WTC11 (cell line): ENCODE results near the gene C12orf75. TPM values are rescaled to one million over a fixed set of nuclear protein-coding genes. Genes with fewer than 3 reads are reported as not detected.
A peak's percentile ranks its signal among the peaks of the same experiment; 100 is the strongest.

Experiments
- ATAC-seq: fragments of 200-7000 bp; cut with Tn5 transposase; 2 replicates; pipeline ENCODE4 v1.10.0; 2021; ENCODE audit warnings: mild to moderate bottlenecking, moderate library complexity
- CTCF ChIA-PET: fragments of 300-600 bp; sonication (Branson Sonifier 250); formaldehyde crosslinking; loops from one replicate; lab custom pipeline; 2021; ENCODE audit warnings: antibody characterized with exemption; lab: Charles Lee
- POLR2A ChIA-PET: fragments of 350-600 bp; sonication (Branson Sonifier 250); formaldehyde crosslinking; loops from one replicate; lab custom pipeline; 2021; ENCODE audit warnings: antibody characterized with exemption; lab: Charles Lee
- DNase-seq: peaks from one replicate; pipeline ENCODE4 v3.0.0; 2021; ENCODE audit warnings: low spot score
- H3K27ac Mint-ChIP-seq: 2 replicates; pipeline ENCODE4 v1.8.0; 2021; ENCODE audit warnings: mixed read lengths
- H3K27me3 Mint-ChIP-seq: 2 replicates; pipeline ENCODE4 v1.8.0; 2021; ENCODE audit warnings: low read depth, mild to moderate bottlenecking, moderate library complexity, mixed read lengths
- H3K36me3 Mint-ChIP-seq: 2 replicates; pipeline ENCODE4 v1.8.0; 2021; ENCODE audit warnings: mixed read lengths
- H3K4me1 Mint-ChIP-seq: 2 replicates; pipeline ENCODE4 v1.8.0; 2022; ENCODE audit warnings: mixed read lengths
- H3K4me3 Mint-ChIP-seq: 2 replicates; pipeline ENCODE4 v1.8.0; 2021; ENCODE audit warnings: mild to moderate bottlenecking, moderate library complexity, mixed read lengths
- H3K9me3 Mint-ChIP-seq: 2 replicates; pipeline ENCODE4 v1.8.0; 2021; ENCODE audit warnings: mixed read lengths
- AFF4 ChIP-seq: sonication (generic); formaldehyde crosslinking; IDR thresholded peaks from 2 replicates; pipeline ENCODE4 v1.8.1; 2023; ENCODE audit warnings: mild to moderate bottlenecking, missing genetic modification reagents, borderline replicate concordance
- ATF3 ChIP-seq: sonication (generic); formaldehyde crosslinking; conservative IDR thresholded peaks from 2 replicates; pipeline ENCODE4 v1.8.1; 2022; ENCODE audit warnings: mild to moderate bottlenecking, missing genetic modification reagents
- CBFB ChIP-seq: sonication (generic); formaldehyde crosslinking; IDR thresholded peaks from 2 replicates; pipeline ENCODE4 v1.8.1; 2022; ENCODE audit warnings: mild to moderate bottlenecking, low read depth, missing genetic modification reagents
- E2F5 ChIP-seq: sonication (generic); formaldehyde crosslinking; IDR thresholded peaks from 2 replicates; pipeline ENCODE4 v1.8.1; 2022; ENCODE audit warnings: mild to moderate bottlenecking, moderate library complexity, missing genetic modification reagents
- EMX1 ChIP-seq: fragments of 250-450 bp; sonication (Bioruptor Pico); IDR thresholded peaks from 2 replicates; pipeline ENCODE4 v1.8.0; 2021; ENCODE audit warnings: mild to moderate bottlenecking
- FOXK1 ChIP-seq: sonication (generic); formaldehyde crosslinking; IDR thresholded peaks from 2 replicates; pipeline ENCODE4 v1.8.0; 2022; ENCODE audit warnings: mild to moderate bottlenecking, moderate library complexity, missing genetic modification reagents
- GABPB1 ChIP-seq: sonication (generic); formaldehyde crosslinking; IDR thresholded peaks from 2 replicates; pipeline ENCODE4 v1.8.1; 2023; ENCODE audit warnings: mild to moderate bottlenecking, missing genetic modification reagents
- MXD4 ChIP-seq: fragments of 250-450 bp; sonication (Bioruptor Pico); IDR thresholded peaks from 2 replicates; pipeline ENCODE4 v1.8.0; 2021; ENCODE audit warnings: mild to moderate bottlenecking, moderate library complexity, borderline replicate concordance
- NFE2L1 ChIP-seq: sonication (generic); formaldehyde crosslinking; IDR thresholded peaks from 2 replicates; pipeline ENCODE4 v1.8.1; 2023; ENCODE audit warnings: missing genetic modification reagents
- NFYB ChIP-seq: sonication (generic); formaldehyde crosslinking; conservative IDR thresholded peaks from 2 replicates; pipeline ENCODE4 v1.8.0; 2022; ENCODE audit warnings: low read depth, missing genetic modification reagents
- NR1H2 ChIP-seq: sonication (generic); formaldehyde crosslinking; IDR thresholded peaks from 2 replicates; pipeline ENCODE4 v1.9.0; 2021; ENCODE audit warnings: mild to moderate bottlenecking, moderate library complexity, missing genetic modification reagents
- NR3C1 ChIP-seq: sonication (generic); formaldehyde crosslinking; conservative IDR thresholded peaks from 2 replicates; pipeline ENCODE4 v1.8.1; 2023; ENCODE audit warnings: low read depth, mild to moderate bottlenecking, missing genetic modification reagents
- RORB ChIP-seq: fragments of 250-450 bp; sonication (Bioruptor Pico); IDR thresholded peaks from 2 replicates; pipeline ENCODE4 v1.9.0; 2021; ENCODE audit warnings: mild to moderate bottlenecking
- SMAD3 ChIP-seq: sonication (generic); formaldehyde crosslinking; IDR thresholded peaks from 2 replicates; pipeline ENCODE4 v1.8.0; 2022; ENCODE audit warnings: missing genetic modification reagents, mild to moderate bottlenecking, borderline replicate concordance
- TEAD1 ChIP-seq: sonication (generic); formaldehyde crosslinking; IDR thresholded peaks from 2 replicates; pipeline ENCODE4 v1.8.0; 2022; ENCODE audit warnings: mild to moderate bottlenecking, missing genetic modification reagents
- TEAD4 ChIP-seq: sonication (generic); formaldehyde crosslinking; IDR thresholded peaks from 2 replicates; pipeline ENCODE4 v1.8.0; 2022; ENCODE audit warnings: mild to moderate bottlenecking, missing genetic modification reagents
- ZBTB43 ChIP-seq: sonication (generic); formaldehyde crosslinking; IDR thresholded peaks from 2 replicates; pipeline ENCODE4 v1.8.1; 2023; ENCODE audit warnings: mild to moderate bottlenecking, missing genetic modification reagents
- ZMAT4 ChIP-seq: fragments of 250-450 bp; sonication (Bioruptor Pico); IDR thresholded peaks from 2 replicates; pipeline ENCODE4 v1.9.0; 2021; ENCODE audit warnings: mild to moderate bottlenecking
- ZNF121 ChIP-seq: sonication (generic); formaldehyde crosslinking; IDR thresholded peaks from 2 replicates; pipeline ENCODE4 v1.8.0; 2023; ENCODE audit warnings: missing genetic modification reagents
- ZNF317 ChIP-seq: sonication (generic); formaldehyde crosslinking; IDR thresholded peaks from 2 replicates; pipeline ENCODE4 v1.8.1; 2023; ENCODE audit warnings: low read depth, mild to moderate bottlenecking, moderate library complexity, missing genetic modification reagents, borderline replicate concordance
- ZNF671 ChIP-seq: fragments of 250-450 bp; sonication (Bioruptor Pico); IDR thresholded peaks from 2 replicates; pipeline ENCODE4 v1.8.0; 2021; ENCODE audit warnings: mild to moderate bottlenecking
- ZSCAN18 ChIP-seq: fragments of 250-450 bp; sonication (Bioruptor Pico); IDR thresholded peaks from 2 replicates; pipeline ENCODE4 v2.1.2; 2022; ENCODE audit warnings: mild to moderate bottlenecking, moderate library complexity
- total RNA-seq: library from RNA; stranded (reverse); gene quantifications from 3 replicates; pipeline ENCODE4 v1.2.3, GENCODE V29; 2021

C12orf75 gene
- total RNA-seq, 1 experiment from 2014 or later, result 25.5 TPM

GRCh38 chr12:105399428-105400081 lies 69.1 kb downstream of the C12orf75 start:
- ATAC-seq (no peak), DNase-seq (no peak)
- peak overlapping the region; percentile 27; the same call in 1 of the 2 replicates for H3K27ac Mint-ChIP-seq
- peaks cover 17% of the 10 kb centered on the region; the same call in 1 of the 2 replicates for H3K36me3 Mint-ChIP-seq
- peaks cover 27% of the 10 kb centered on the region for H3K9me3 Mint-ChIP-seq
- H3K27me3 Mint-ChIP-seq, result no peaks in the 10 kb centered on the region
- no peaks in the 10 kb centered on the region for H3K4me1 Mint-ChIP-seq
- ChIA-PET POLR2A (no interaction called here), CTCF (interaction anchor here (0.6 to 1.3 kb wide), 2 partner anchors 749 to 884 kb away, joined by 3 read pairs; no protein-coding TSS in a partner anchor)
- no peak overlapping the region for H3K4me3 Mint-ChIP-seq
- peak; percentile 63; the same call in 1 of the 2 replicates for TF ChIP-seq GABPB1
- TF ChIP-seq ZSCAN18, result no peak
- TF ChIP-seq E2F5 (CRISPR knock-in tag), result no peak
- no peak for TF ChIP-seq MXD4 (CRISPR knock-in tag)

GRCh38 chr12:105400227-105400626 lies 69.7 kb downstream of the C12orf75 start:
- H3K4me3 Mint-ChIP-seq, result no peak overlapping the region
- DNase-seq, result no peak
- POLR2A ChIA-PET, result no interaction called here
- no peak overlapping the region for H3K27ac Mint-ChIP-seq
- CTCF ChIA-PET, result interaction anchor here (1.3 kb wide), 2 partner anchors 20 to 749 kb away, joined by 3 to 4 read pairs; no protein-coding TSS in a partner anchor
- TF ChIP-seq EMX1, result no peak
- TF ChIP-seq, all 79 proteins: peak for 0
- ATAC-seq, result no peak
- Mint-ChIP-seq H3K9me3 (peaks cover 33% of the 10 kb centered on the region), H3K36me3 (peaks cover 22% of the 10 kb centered on the region; the same call in 1 of the 2 replicates), H3K4me1 (no peaks in the 10 kb centered on the region), H3K27me3 (0 out of 2 replicates have a peak, but pooled peaks cover 2% of the 10 kb centered on the region)

- H3K36me3 Mint-ChIP-seq, result peaks cover 22% of the 10 kb centered on the region; the same call in 1 of the 2 replicates
- TF ChIP-seq NR1H2 (CRISPR knock-in tag) (no peak), SMAD3 (CRISPR knock-in tag) (no peak), NFYB (CRISPR knock-in tag) (no peak), TEAD1 (CRISPR knock-in tag) (no peak), ZNF121 (CRISPR knock-in tag) (no peak), TEAD4 (no peak), CBFB (no peak), NFE2L1 (CRISPR knock-in tag) (no peak), GABPB1 (no peak), ATF3 (CRISPR knock-in tag) (no peak)
- TF ChIP-seq, all 79 proteins: peak for 0
- DNase-seq, result no peak
- ChIA-PET CTCF (interaction anchor here (0.5 to 1.3 kb wide), 2 partner anchors 19 to 286 kb away, joined by 3 to 4 read pairs; no protein-coding TSS in a partner anchor), POLR2A (no interaction called here)
- no peak for ATAC-seq
- peaks cover 39% of the 10 kb centered on the region for H3K9me3 Mint-ChIP-seq
- no peaks in the 10 kb centered on the region for H3K4me1 Mint-ChIP-seq
- H3K27ac Mint-ChIP-seq, result no peak overlapping the region
- H3K4me3 Mint-ChIP-seq, result no peak overlapping the region
- H3K27me3 Mint-ChIP-seq, result 0 out of 2 replicates have a peak, but pooled peaks cover 2% of the 10 kb centered on the region
Measured at GRCh38 chr12:105401198-105401597, 70.7 kb downstream of the C12orf75 start.

- Mint-ChIP-seq H3K36me3 (peaks cover 22% of the 10 kb centered on the region; the same call in 1 of the 2 replicates), H3K27me3 (0 out of 2 replicates have a peak, but pooled peaks cover 2% of the 10 kb centered on the region), H3K9me3 (peaks cover 39% of the 10 kb centered on the region), H3K4me3 (no peak overlapping the region), H3K27ac (no peak overlapping the region), H3K4me1 (no peaks in the 10 kb centered on the region)
- POLR2A ChIA-PET, result no interaction called here
- CTCF ChIA-PET, result no interaction called here
- ATAC-seq (no peak), DNase-seq (no peak)
- no peak for TF ChIP-seq AFF4
- TF ChIP-seq FOXK1 (CRISPR knock-in tag), result no peak
- no peak for TF ChIP-seq ZNF317 (CRISPR knock-in tag)
- no peak for TF ChIP-seq ZBTB43
- TF ChIP-seq RORB, result no peak
- no peak for TF ChIP-seq NR3C1 (CRISPR knock-in tag)
- TF ChIP-seq ZMAT4, result no peak
- TF ChIP-seq ZNF671 (CRISPR knock-in tag), result no peak
Measured at GRCh38 chr12:105402366-105402765, 71.9 kb downstream of the C12orf75 start.
